ENCODE results near the gene COL19A1.
"Not testable (repeated sequence)": the region's sequence is repeated elsewhere in the genome, so short reads cannot be mapped to it uniquely, and the experiment has no call there.

Gene COL19A1

GRCh38 chr6:70010339-70010738 lies 144.0 kb downstream of the COL19A1 start:
- not testable (repeated sequence) for H3K9me3 ChIP-seq (ENCODE audit: control insufficient read depth, insufficient read depth, low read length); H3K27ac ChIP-seq (ENCODE audit: low read depth, low read length); H3K36me3 ChIP-seq (ENCODE audit: control insufficient read depth, insufficient read depth, low read length); H3K9ac ChIP-seq (ENCODE audit: low read depth, low read length); H3K27me3 ChIP-seq (ENCODE audit: control insufficient read depth, insufficient read depth, low read length); H3K4me1 ChIP-seq (ENCODE audit: control insufficient read depth, insufficient read depth, low read length); H3K4me3 ChIP-seq (ENCODE audit: low read depth, low read length)

GRCh38 chr6:70023201-70023600 lies 156.8 kb downstream of the COL19A1 start:
- not testable (repeated sequence) for H3K9ac ChIP-seq (ENCODE audit: low read depth, low read length); H3K9me3 ChIP-seq (ENCODE audit: control insufficient read depth, insufficient read depth, low read length); H3K4me3 ChIP-seq (ENCODE audit: low read depth, low read length); H3K27ac ChIP-seq (ENCODE audit: low read depth, low read length); H3K27me3 ChIP-seq (ENCODE audit: control insufficient read depth, insufficient read depth, low read length); H3K4me1 ChIP-seq (ENCODE audit: control insufficient read depth, insufficient read depth, low read length); H3K36me3 ChIP-seq (ENCODE audit: control insufficient read depth, insufficient read depth, low read length)

- H3K36me3 ChIP-seq (ENCODE audit: control insufficient read depth, insufficient read depth, low read length): no peaks in the 10 kb centered on the region
- no peaks in the 10 kb centered on the region for H3K27me3 ChIP-seq (ENCODE audit: control insufficient read depth, insufficient read depth, low read length)
- no peaks in the 10 kb centered on the region for H3K4me1 ChIP-seq (ENCODE audit: control insufficient read depth, insufficient read depth, low read length)
- no peak overlapping the region for H3K4me3 ChIP-seq (ENCODE audit: low read depth, low read length)
- no peak overlapping the region for H3K9ac ChIP-seq (ENCODE audit: low read depth, low read length)
- H3K9me3 ChIP-seq (ENCODE audit: control insufficient read depth, insufficient read depth, low read length): no peaks in the 10 kb centered on the region
- H3K27ac ChIP-seq (ENCODE audit: low read depth, low read length): no peak overlapping the region
Observed at GRCh38 chr6:70028246-70028645, 161.9 kb downstream of the COL19A1 start.

- H3K27ac ChIP-seq (ENCODE audit: low read depth, low read length): no peak overlapping the region
- H3K4me3 ChIP-seq (ENCODE audit: low read depth, low read length): no peak overlapping the region
- no peaks in the 10 kb centered on the region for H3K4me1 ChIP-seq (ENCODE audit: control insufficient read depth, insufficient read depth, low read length)
- H3K9ac ChIP-seq (ENCODE audit: low read depth, low read length): no peak overlapping the region
- no peaks in the 10 kb centered on the region for H3K27me3 ChIP-seq (ENCODE audit: control insufficient read depth, insufficient read depth, low read length)
- no peaks in the 10 kb centered on the region for H3K36me3 ChIP-seq (ENCODE audit: control insufficient read depth, insufficient read depth, low read length)
- H3K9me3 ChIP-seq (ENCODE audit: control insufficient read depth, insufficient read depth, low read length): no peaks in the 10 kb centered on the region
Observed at GRCh38 chr6:70028926-70029325, 162.6 kb downstream of the COL19A1 start.

- Histone ChIP-seq H3K4me1 (ENCODE audit: control insufficient read depth, insufficient read depth, low read length) (no peaks in the 10 kb centered on the region), H3K9ac (ENCODE audit: low read depth, low read length) (no peak overlapping the region), H3K27me3 (ENCODE audit: control insufficient read depth, insufficient read depth, low read length) (no peaks in the 10 kb centered on the region), H3K27ac (ENCODE audit: low read depth, low read length) (no peak overlapping the region), H3K9me3 (ENCODE audit: control insufficient read depth, insufficient read depth, low read length) (no peaks in the 10 kb centered on the region), H3K36me3 (ENCODE audit: control insufficient read depth, insufficient read depth, low read length) (no peaks in the 10 kb centered on the region), H3K4me3 (ENCODE audit: low read depth, low read length) (no peak overlapping the region)
Observed at GRCh38 chr6:70033781-70034180, 167.4 kb downstream of the COL19A1 start.

- H3K4me3 ChIP-seq (ENCODE audit: low read depth, low read length): no peak overlapping the region
- H3K4me1 ChIP-seq (ENCODE audit: control insufficient read depth, insufficient read depth, low read length): no peaks in the 10 kb centered on the region
- H3K27me3 ChIP-seq (ENCODE audit: control insufficient read depth, insufficient read depth, low read length): no peaks in the 10 kb centered on the region
- H3K36me3 ChIP-seq (ENCODE audit: control insufficient read depth, insufficient read depth, low read length): no peaks in the 10 kb centered on the region
- no peaks in the 10 kb centered on the region for H3K9me3 ChIP-seq (ENCODE audit: control insufficient read depth, insufficient read depth, low read length)
- H3K27ac ChIP-seq (ENCODE audit: low read depth, low read length): no peak overlapping the region
- H3K9ac ChIP-seq (ENCODE audit: low read depth, low read length): no peak overlapping the region
Observed at GRCh38 chr6:70037445-70037844, 171.1 kb downstream of the COL19A1 start.

- no peaks in the 10 kb centered on the region for H3K27me3 ChIP-seq (ENCODE audit: control insufficient read depth, insufficient read depth, low read length)
- H3K4me3 ChIP-seq (ENCODE audit: low read depth, low read length): no peak overlapping the region
- no peak overlapping the region for H3K27ac ChIP-seq (ENCODE audit: low read depth, low read length)
- H3K9ac ChIP-seq (ENCODE audit: low read depth, low read length): no peak overlapping the region
- H3K36me3 ChIP-seq (ENCODE audit: control insufficient read depth, insufficient read depth, low read length): no peaks in the 10 kb centered on the region
- H3K9me3 ChIP-seq (ENCODE audit: control insufficient read depth, insufficient read depth, low read length): no peaks in the 10 kb centered on the region
- no peaks in the 10 kb centered on the region for H3K4me1 ChIP-seq (ENCODE audit: control insufficient read depth, insufficient read depth, low read length)
Observed at GRCh38 chr6:70040766-70041165, 174.4 kb downstream of the COL19A1 start.

- Histone ChIP-seq H3K36me3 (ENCODE audit: control insufficient read depth, insufficient read depth, low read length) (no peaks in the 10 kb centered on the region), H3K9ac (ENCODE audit: low read depth, low read length) (no peak overlapping the region), H3K27me3 (ENCODE audit: control insufficient read depth, insufficient read depth, low read length) (no peaks in the 10 kb centered on the region), H3K4me3 (ENCODE audit: low read depth, low read length) (no peak overlapping the region), H3K9me3 (ENCODE audit: control insufficient read depth, insufficient read depth, low read length) (no peaks in the 10 kb centered on the region), H3K27ac (ENCODE audit: low read depth, low read length) (no peak overlapping the region), H3K4me1 (ENCODE audit: control insufficient read depth, insufficient read depth, low read length) (no peaks in the 10 kb centered on the region)
Observed at GRCh38 chr6:70041411-70041810, 175.1 kb downstream of the COL19A1 start.

- Histone ChIP-seq H3K36me3 (ENCODE audit: control insufficient read depth, insufficient read depth, low read length) (no peaks in the 10 kb centered on the region), H3K4me1 (ENCODE audit: control insufficient read depth, insufficient read depth, low read length) (no peaks in the 10 kb centered on the region), H3K27me3 (ENCODE audit: control insufficient read depth, insufficient read depth, low read length) (no peaks in the 10 kb centered on the region), H3K27ac (ENCODE audit: low read depth, low read length) (no peak overlapping the region), H3K4me3 (ENCODE audit: low read depth, low read length) (no peak overlapping the region), H3K9ac (ENCODE audit: low read depth, low read length) (no peak overlapping the region), H3K9me3 (ENCODE audit: control insufficient read depth, insufficient read depth, low read length) (no peaks in the 10 kb centered on the region)
Observed at GRCh38 chr6:70045413-70045812, 179.1 kb downstream of the COL19A1 start.

- Histone ChIP-seq H3K27ac (ENCODE audit: low read depth, low read length) (no peak overlapping the region), H3K4me3 (ENCODE audit: low read depth, low read length) (no peak overlapping the region), H3K4me1 (ENCODE audit: control insufficient read depth, insufficient read depth, low read length) (peaks cover 15% of the 10 kb centered on the region), H3K36me3 (ENCODE audit: control insufficient read depth, insufficient read depth, low read length) (no peaks in the 10 kb centered on the region), H3K9ac (ENCODE audit: low read depth, low read length) (no peak overlapping the region), H3K9me3 (ENCODE audit: control insufficient read depth, insufficient read depth, low read length) (no peaks in the 10 kb centered on the region), H3K27me3 (ENCODE audit: control insufficient read depth, insufficient read depth, low read length) (no peaks in the 10 kb centered on the region)
Observed at GRCh38 chr6:70051197-70052124, 185.1 kb downstream of the COL19A1 start.

GRCh38 chr6:70059039-70059719 lies 192.8 kb downstream of the COL19A1 start:
- H3K36me3 ChIP-seq (ENCODE audit: control insufficient read depth, insufficient read depth, low read length): no peaks in the 10 kb centered on the region
- H3K9me3 ChIP-seq (ENCODE audit: control insufficient read depth, insufficient read depth, low read length): no peaks in the 10 kb centered on the region
- no peak overlapping the region for H3K4me3 ChIP-seq (ENCODE audit: low read depth, low read length)
- no peaks in the 10 kb centered on the region for H3K27me3 ChIP-seq (ENCODE audit: control insufficient read depth, insufficient read depth, low read length)
- no peak overlapping the region for H3K27ac ChIP-seq (ENCODE audit: low read depth, low read length)
- H3K9ac ChIP-seq (ENCODE audit: low read depth, low read length): no peak overlapping the region
- H3K4me1 ChIP-seq (ENCODE audit: control insufficient read depth, insufficient read depth, low read length): no peaks in the 10 kb centered on the region

Measured in HUES48 (cell line).